HepG2 (cell line): ENCODE results near the gene POMT1. TPM values are rescaled to one million over a fixed set of nuclear protein-coding genes. Genes with fewer than 3 reads are reported as not detected.
A peak's percentile ranks its signal among the peaks of the same experiment; 100 is the strongest.

Source experiments
- BATF2 ChIP-seq: sonication (generic); formaldehyde crosslinking; IDR thresholded peaks from 2 replicates; pipeline ENCODE4 v1.8.0; 2022; ENCODE audit warnings: mild to moderate bottlenecking, missing genetic modification reagents, moderate library complexity
- CBFB ChIP-seq: sonication (generic); formaldehyde crosslinking; IDR thresholded peaks from 2 replicates; pipeline ENCODE4 v1.4.0; 2020; ENCODE audit warnings: missing genetic modification reagents
- CENPBD1 ChIP-seq: sonication (generic); formaldehyde crosslinking; IDR thresholded peaks from 2 replicates; pipeline ENCODE4 v1.8.0; 2022; ENCODE audit warnings: missing genetic modification reagents, low read depth, mild to moderate bottlenecking, borderline replicate concordance
- HDAC2 ChIP-seq: sonication (generic); formaldehyde crosslinking; IDR thresholded peaks from 2 replicates; pipeline ENCODE4 v1.4.0; 2020; ENCODE audit warnings: missing genetic modification reagents
- IRF2 ChIP-seq: IDR thresholded peaks from 2 replicates; pipeline ENCODE4 v1.6.1; 2018; ENCODE audit warnings: missing genetic modification reagents, missing compliant biosample characterization
- JDP2 ChIP-seq: sonication (generic); formaldehyde crosslinking; IDR thresholded peaks from 2 replicates; pipeline ENCODE4 v1.8.1; 2022; ENCODE audit warnings: missing genetic modification reagents, borderline replicate concordance
- KDM5B ChIP-seq: sonication (generic); formaldehyde crosslinking; IDR thresholded peaks from 2 replicates; pipeline ENCODE4 v1.4.0; 2020; ENCODE audit warnings: missing genetic modification reagents, mild to moderate bottlenecking, borderline replicate concordance
- KLF11 ChIP-seq: IDR thresholded peaks from 2 replicates; pipeline ENCODE4 v1.6.1; 2016; ENCODE audit warnings: missing compliant biosample characterization
- KLF12 ChIP-seq: sonication (generic); formaldehyde crosslinking; IDR thresholded peaks from 2 replicates; pipeline ENCODE4 v1.4.0; 2020; ENCODE audit warnings: missing genetic modification reagents, borderline replicate concordance
- MAFG ChIP-seq: sonication (generic); formaldehyde crosslinking; IDR thresholded peaks from 2 replicates; pipeline ENCODE4 v1.5.1; 2020; ENCODE audit warnings: mild to moderate bottlenecking, missing genetic modification reagents
- NFIB ChIP-seq: sonication (generic); formaldehyde crosslinking; IDR thresholded peaks from 2 replicates; pipeline ENCODE4 v1.9.0; 2021; ENCODE audit warnings: missing genetic modification reagents, mild to moderate bottlenecking, borderline replicate concordance
- RXRB ChIP-seq: IDR thresholded peaks from 2 replicates; pipeline ENCODE4 v1.6.1; 2016; ENCODE audit warnings: borderline replicate concordance, missing genetic modification reagents, missing compliant biosample characterization
- ZFP36 ChIP-seq: fragments of 150-350 bp; IDR thresholded peaks from 2 replicates; pipeline ENCODE4 v1.6.1; 2018; ENCODE audit warnings: borderline replicate concordance, low read length, low read depth; ENCODE audit not compliant: partially characterized antibody
- ZNF619 ChIP-seq: sonication (generic); formaldehyde crosslinking; IDR thresholded peaks from 2 replicates; pipeline ENCODE4 v1.4.0; 2020; ENCODE audit warnings: mild to moderate bottlenecking, missing genetic modification reagents
- ZNF644 ChIP-seq: IDR thresholded peaks from 2 replicates; pipeline ENCODE4 v1.6.1; 2016; ENCODE audit warnings: low read depth
- ZNF772 ChIP-seq: sonication (generic); formaldehyde crosslinking; IDR thresholded peaks from 2 replicates; pipeline ENCODE4 v1.5.0; 2020; ENCODE audit warnings: mild to moderate bottlenecking, missing genetic modification reagents
- ZNF781 ChIP-seq: sonication (generic); formaldehyde crosslinking; IDR thresholded peaks from 2 replicates; pipeline ENCODE4 v1.5.1; 2020; ENCODE audit warnings: borderline replicate concordance, mild to moderate bottlenecking, missing genetic modification reagents; ENCODE audit errors: not compliant biosample characterization
- polyA plus RNA-seq, 8 experiments: library from polyadenylated mRNA; depleted of rRNA in 3 of 8; stranded (reverse) in 7 of 8; unstranded in 1 of 8; fragments of >200 nt; fragmentation: Illumina TruSeq in 4 of 8; extraction: Trizol in 4 of 8; gene quantifications; 2 replicates each; pipeline versions ENCODE4 v1.2.1 to v1.2.3, GENCODE V29; 2011 to 2016; ENCODE audit warnings: low read depth in 4 of 8, missing spikeins in 1 of 8, mixed read lengths in 1 of 8; ENCODE audit not compliant: insufficient read depth in 1 of 8
- total RNA-seq, 5 experiments: library from RNA; depleted of rRNA; stranded (reverse); fragments of >200 nt; fragmentation: Illumina TruSeq; extraction: Trizol; gene quantifications; 2 replicates each; pipeline ENCODE4 v1.2.3, GENCODE V29; 2016; ENCODE audit warnings: low read depth in 1 of 5
- TF ChIP-seq, protein P1 (sequence below): sonication (generic); formaldehyde crosslinking; IDR thresholded peaks from 2 replicates; pipeline ENCODE4 v1.4.0; 2020; ENCODE audit warnings: low read depth, mild to moderate bottlenecking, missing genetic modification reagents
- TF ChIP-seq, protein P2 (sequence below): sonication (generic); formaldehyde crosslinking; IDR thresholded peaks from 2 replicates; pipeline ENCODE4 v1.4.0; 2020; ENCODE audit warnings: mild to moderate bottlenecking, missing genetic modification reagents

POMT1 gene
- total and polyA plus RNA-seq, 2 of the 13 experiments (the other 11 are each of a cell fraction or from before 2014, with no cell fraction given) = 21.6 to 22.7 TPM

DNA sequence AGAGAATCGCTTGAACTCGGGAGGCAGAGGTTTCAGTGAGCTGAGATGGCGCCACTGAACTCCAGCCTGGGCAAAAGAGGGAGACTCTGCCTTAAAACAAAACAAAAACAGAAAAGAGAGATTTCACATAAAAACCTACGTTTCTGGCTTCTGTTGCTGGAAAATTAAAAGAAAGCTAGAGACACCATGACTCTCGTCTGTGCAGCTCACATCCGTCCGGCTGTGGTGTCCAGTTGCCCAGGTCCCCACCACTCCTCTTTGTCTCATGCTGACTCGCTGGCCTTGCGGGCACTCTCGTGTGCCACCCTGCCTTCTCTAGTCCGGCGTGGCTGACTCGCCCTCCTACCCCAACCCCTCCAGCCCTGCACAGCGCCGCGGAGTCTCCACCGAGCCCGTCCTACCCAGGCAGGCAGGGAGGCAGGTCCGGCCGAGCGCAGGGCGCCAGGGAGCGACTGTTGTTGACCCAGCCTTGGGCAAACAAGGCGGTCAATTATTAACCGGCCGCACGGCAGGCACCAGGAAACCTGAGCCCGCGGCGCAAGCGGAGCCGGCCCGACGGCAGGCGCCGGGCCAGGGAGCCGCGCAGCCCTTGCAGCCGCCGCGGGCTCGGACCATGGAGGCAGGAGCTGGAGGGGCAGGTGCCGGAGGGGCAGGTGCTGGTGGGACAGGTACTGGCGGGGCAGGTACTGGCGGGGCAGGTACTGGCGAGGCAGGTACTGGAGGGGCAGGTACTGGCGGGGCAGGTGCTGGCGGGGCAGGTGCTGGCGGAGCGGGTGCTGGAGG lies 42.5 kb downstream of the POMT1 start, which contains the start of gene PRRT1B (continued):
- TF ChIP-seq ZFP36 (no peak), KDM5B (peak; percentile 42; the same call in 1 of the 2 replicates), ZNF619 (CRISPR knock-in tag) (no peak), KLF12 (CRISPR knock-in tag) (no peak), ZNF644 (no peak), RXRB (CRISPR knock-in tag) (peak; percentile 67), IRF2 (CRISPR knock-in tag) (peak; percentile 67; the same call in 1 of the 2 replicates), ZNF781 (no peak), NFIB (CRISPR knock-in tag) (no peak), HDAC2 (CRISPR knock-in tag) (peak; percentile 85), KLF11 (CRISPR knock-in tag) (no peak), BATF2 (CRISPR knock-in tag) (no peak), ZNF772 (CRISPR knock-in tag) (no peak; the same call in 1 of the 2 replicates), CENPBD1 (CRISPR knock-in tag) (no peak), MAFG (no peak), CBFB (CRISPR knock-in tag) (peak; percentile 99), JDP2 (CRISPR knock-in tag) (no peak)
- TF ChIP-seq, protein P1, sequence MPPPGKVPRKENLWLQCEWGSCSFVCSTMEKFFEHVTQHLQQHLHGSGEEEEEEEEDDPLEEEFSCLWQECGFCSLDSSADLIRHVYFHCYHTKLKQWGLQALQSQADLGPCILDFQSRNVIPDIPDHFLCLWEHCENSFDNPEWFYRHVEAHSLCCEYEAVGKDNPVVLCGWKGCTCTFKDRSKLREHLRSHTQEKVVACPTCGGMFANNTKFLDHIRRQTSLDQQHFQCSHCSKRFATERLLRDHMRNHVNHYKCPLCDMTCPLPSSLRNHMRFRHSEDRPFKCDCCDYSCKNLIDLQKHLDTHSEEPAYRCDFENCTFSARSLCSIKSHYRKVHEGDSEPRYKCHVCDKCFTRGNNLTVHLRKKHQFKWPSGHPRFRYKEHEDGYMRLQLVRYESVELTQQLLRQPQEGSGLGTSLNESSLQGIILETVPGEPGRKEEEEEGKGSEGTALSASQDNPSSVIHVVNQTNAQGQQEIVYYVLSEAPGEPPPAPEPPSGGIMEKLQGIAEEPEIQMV (CRISPR knock-in tag) = peak; percentile 75; the same call in 1 of the 2 replicates
- TF ChIP-seq, protein P2, sequence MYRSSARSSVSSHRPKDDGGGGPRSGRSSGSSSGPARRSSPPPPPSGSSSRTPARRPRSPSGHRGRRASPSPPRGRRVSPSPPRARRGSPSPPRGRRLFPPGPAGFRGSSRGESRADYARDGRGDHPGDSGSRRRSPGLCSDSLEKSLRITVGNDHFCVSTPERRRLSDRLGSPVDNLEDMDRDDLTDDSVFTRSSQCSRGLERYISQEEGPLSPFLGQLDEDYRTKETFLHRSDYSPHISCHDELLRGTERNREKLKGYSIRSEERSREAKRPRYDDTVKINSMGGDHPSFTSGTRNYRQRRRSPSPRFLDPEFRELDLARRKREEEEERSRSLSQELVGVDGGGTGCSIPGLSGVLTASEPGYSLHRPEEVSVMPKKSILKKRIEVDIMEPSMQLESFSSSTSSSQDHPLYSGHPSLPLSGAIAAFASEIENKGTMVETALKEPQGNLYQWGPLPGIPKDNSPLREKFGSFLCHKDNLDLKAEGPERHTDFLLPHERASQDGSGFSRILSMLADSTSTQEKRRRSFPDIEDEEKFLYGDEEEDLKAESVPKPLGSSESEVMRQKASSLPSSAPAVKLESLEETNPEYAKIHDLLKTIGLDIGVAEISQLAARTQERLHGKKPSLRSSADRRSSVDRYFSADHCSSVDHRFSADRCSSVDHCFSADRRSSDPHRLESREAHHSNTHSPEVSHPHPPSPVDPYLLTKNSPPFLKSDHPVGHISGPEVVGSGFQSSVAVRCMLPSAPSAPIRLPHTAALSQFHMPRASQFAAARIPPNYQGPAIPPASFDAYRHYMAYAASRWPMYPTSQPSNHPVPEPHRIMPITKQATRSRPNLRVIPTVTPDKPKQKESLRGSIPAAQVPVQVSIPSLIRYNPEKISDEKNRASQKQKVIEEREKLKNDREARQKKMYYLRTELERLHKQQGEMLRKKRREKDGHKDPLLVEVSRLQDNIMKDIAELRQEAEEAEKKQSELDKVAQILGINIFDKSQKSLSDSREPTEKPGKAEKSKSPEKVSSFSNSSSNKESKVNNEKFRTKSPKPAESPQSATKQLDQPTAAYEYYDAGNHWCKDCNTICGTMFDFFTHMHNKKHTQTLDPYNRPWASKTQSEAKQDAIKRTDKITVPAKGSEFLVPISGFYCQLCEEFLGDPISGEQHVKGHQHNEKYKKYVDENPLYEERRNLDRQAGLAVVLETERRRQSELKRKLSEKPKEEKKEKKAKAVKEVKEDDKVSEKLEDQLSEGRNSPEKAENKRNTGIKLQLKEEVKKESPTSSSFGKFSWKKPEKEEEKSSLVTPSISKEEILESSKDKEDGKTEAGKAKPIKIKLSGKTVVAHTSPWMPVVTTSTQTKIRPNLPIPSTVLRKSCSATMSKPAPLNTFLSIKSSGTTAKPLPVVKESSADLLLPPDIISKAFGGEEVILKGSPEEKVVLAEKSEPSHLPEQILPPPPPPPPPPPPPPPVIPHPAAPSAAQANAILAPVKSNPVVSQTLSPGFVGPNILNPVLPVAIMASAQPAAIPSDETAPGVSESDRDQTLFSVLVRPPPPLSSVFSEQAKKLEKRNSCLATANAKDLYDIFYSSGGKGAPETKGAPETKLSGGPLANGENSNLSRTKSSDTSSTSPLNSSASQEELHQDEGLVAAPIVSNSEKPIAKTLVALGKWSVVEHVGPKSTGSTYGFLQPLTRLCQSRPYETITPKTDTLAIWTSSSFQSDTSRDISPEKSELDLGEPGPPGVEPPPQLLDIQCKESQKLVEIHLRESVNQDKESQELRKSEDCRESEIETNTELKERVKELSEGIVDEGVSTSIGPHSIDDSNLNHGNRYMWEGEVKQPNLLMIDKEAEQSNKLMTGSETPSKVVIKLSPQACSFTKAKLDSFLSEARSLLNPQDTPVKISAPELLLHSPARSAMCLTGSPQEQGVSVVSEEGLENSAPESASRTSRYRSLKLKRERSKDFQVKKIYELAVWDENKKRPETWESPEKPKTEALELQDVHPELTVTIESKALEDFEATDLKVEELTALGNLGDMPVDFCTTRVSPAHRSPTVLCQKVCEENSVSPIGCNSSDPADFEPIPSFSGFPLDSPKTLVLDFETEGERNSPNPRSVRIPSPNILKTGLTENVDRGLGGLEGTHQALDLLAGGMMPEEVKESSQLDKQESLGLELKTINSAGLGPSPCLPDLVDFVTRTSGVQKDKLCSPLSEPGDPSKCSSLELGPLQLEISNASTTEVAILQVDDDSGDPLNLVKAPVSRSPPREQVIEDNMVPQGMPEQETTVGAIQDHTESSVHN (CRISPR knock-in tag) = no peak
